OCI-LY7 (cell line): ENCODE data around the gene UMAD1. TPM values are rescaled to one million over a fixed set of nuclear protein-coding genes. Genes with fewer than 3 reads are reported as not detected.

ENCODE experiments used
- BruUV-seq: library from RNA; stranded (reverse); fragments of 400-500 nt; replicated peaks from 2 replicates; lab custom pipeline; 2021; lab: Mats Ljungman, UMichigan
- CTCF ChIA-PET: fragments of 300-600 bp; sonication (Branson Sonifier 250); formaldehyde crosslinking; loops from one replicate; lab custom pipeline; 2022; ENCODE audit warnings: antibody characterized with exemption; ENCODE audit not compliant: unreplicated experiment; lab: Charles Lee
- POLR2A ChIA-PET: fragments of 300-600 bp; sonication (Branson Sonifier 250); formaldehyde crosslinking; loops from one replicate; lab custom pipeline; 2022; ENCODE audit warnings: antibody characterized with exemption; lab: Charles Lee
- DNase-seq: peaks from one replicate; pipeline ENCODE4 v3.0.0-alpha.2; 2015; ENCODE audit warnings: low spot score
- H2AFZ ChIP-seq: fragments of 200-600 bp; sonication (generic), shearing (Covaris generic); 2 replicates; pipeline ENCODE4 v1.6.1; 2014; ENCODE audit warnings: mild to moderate bottlenecking, antibody characterized with exemption, low read length, moderate library complexity
- H3K27ac ChIP-seq: fragments of 200-600 bp; sonication (generic); 2 replicates; pipeline ENCODE4 v1.5.1; 2014; ENCODE audit warnings: mixed run types, low read depth, mild to moderate bottlenecking, moderate library complexity, low read length, inconsistent platforms; ENCODE audit not compliant: poor library complexity, severe bottlenecking
- H3K36me3 ChIP-seq: fragments of 200-600 bp; sonication (generic); 2 replicates; pipeline ENCODE4 v1.6.1; 2014; ENCODE audit warnings: mild to moderate bottlenecking, antibody characterized with exemption, low read length, moderate library complexity, mixed read lengths; ENCODE audit not compliant: insufficient read depth
- H3K4me1 ChIP-seq: fragments of 200-600 bp; sonication (generic); 2 replicates; pipeline ENCODE4 v1.5.1; 2014; ENCODE audit warnings: mild to moderate bottlenecking, low read length; ENCODE audit not compliant: insufficient read depth, poor library complexity, severe bottlenecking
- H3K4me2 ChIP-seq: fragments of 200-600 bp; sonication (generic); 2 replicates; pipeline ENCODE4 v1.6.1; 2014; ENCODE audit warnings: mild to moderate bottlenecking, low read length
- H3K4me3 ChIP-seq: fragments of 200-600 bp; sonication (generic); 2 replicates; pipeline ENCODE4 v1.5.1; 2014; ENCODE audit warnings: mild to moderate bottlenecking, low read depth, low read length; ENCODE audit not compliant: poor library complexity, severe bottlenecking
- H3K79me2 ChIP-seq: fragments of 200-600 bp; sonication (generic); 2 replicates; pipeline ENCODE4 v1.6.1; 2016; ENCODE audit warnings: low read depth, mild to moderate bottlenecking, low read length, moderate library complexity, mixed read lengths; ENCODE audit not compliant: insufficient read depth
- H3K9me2 ChIP-seq: fragments of 200-600 bp; sonication (generic); 2 replicates; pipeline ENCODE4 v1.6.1; 2016; ENCODE audit warnings: mild to moderate bottlenecking, low read length, mixed read lengths; ENCODE audit not compliant: insufficient read depth
- H3K9me3 ChIP-seq: fragments of 200-600 bp; sonication (generic); 2 replicates; pipeline ENCODE4 v1.6.1; 2014; ENCODE audit warnings: mild to moderate bottlenecking, mixed run types, low read length, mixed read lengths
- H4K20me1 ChIP-seq: fragments of 200-600 bp; sonication (generic); 2 replicates; pipeline ENCODE4 v1.6.1; 2014; ENCODE audit warnings: mild to moderate bottlenecking, antibody characterized with exemption, low read length, moderate library complexity, mixed read lengths; ENCODE audit not compliant: insufficient read depth
- CTCF ChIP-seq: fragments of 200-600 bp; sonication (generic); conservative IDR thresholded peaks from 2 replicates; pipeline ENCODE4 v1.5.1; 2014; ENCODE audit warnings: mild to moderate bottlenecking, antibody characterized with exemption, low read length, moderate library complexity, mixed read lengths
- EZH2phosphoT487 ChIP-seq: fragments of 200-600 bp; sonication (generic); IDR thresholded peaks from 2 replicates; pipeline ENCODE4 v1.6.1; 2018; ENCODE audit warnings: low read depth, borderline replicate concordance, mild to moderate bottlenecking, mixed run types, antibody characterized with exemption, low read length, moderate library complexity, mixed read lengths
- intact Hi-C: fragments of 100-400 bp; cut with micrococcal nuclease; formaldehyde crosslinking; loops from one replicate; pipeline ENCODE4 v1.10.0; 2022; ENCODE audit not compliant: unreplicated experiment
- total RNA-seq, 2 experiments: library from RNA; depleted of rRNA in 1 of 2; stranded (reverse); fragments of >200 nt in 1 of 2; shearing (Covaris generic) in 1 of 2; gene quantifications; 2 replicates each; pipeline ENCODE4 v1.2.3, GENCODE V29; 2014 to 2022

Gene UMAD1
- total RNA-seq, 2 experiments from 2014 or later: 8.7 to 15.2 TPM

GRCh38 chr7:7779888-7780287, 139.3 kb downstream of the UMAD1 start:
- Histone ChIP-seq H3K4me2 (no peak overlapping the region), H2AFZ (no peak overlapping the region), H3K79me2 (no peaks in the 10 kb centered on the region), H3K9me2 (no peaks in the 10 kb centered on the region), H3K4me1 (peaks cover 5% of the 10 kb centered on the region), H4K20me1 (no peaks in the 10 kb centered on the region), H3K36me3 (no peaks in the 10 kb centered on the region), H3K4me3 (no peak overlapping the region), H3K9me3 (no peaks in the 10 kb centered on the region), H3K27ac (no peak overlapping the region)
- ChIA-PET CTCF (no interaction called here), POLR2A (interaction anchor here (1.0 to 1.7 kb wide), 5 partner anchors 8 to 98 kb away, joined by 3 to 4 read pairs (median 4); no protein-coding TSS in a partner anchor)
- DNase-seq: no peak
- TF ChIP-seq EZH2phosphoT487: no peak
- TF ChIP-seq CTCF: no peak
- intact Hi-C loops: no loop called here
- no TSS peak for BruUV-seq

- H3K36me3 ChIP-seq: no peaks in the 10 kb centered on the region
- no peaks in the 10 kb centered on the region for H3K9me2 ChIP-seq
- DNase-seq: no peak
- no peak for TF ChIP-seq EZH2phosphoT487
- no peak for TF ChIP-seq CTCF
- H3K4me1 ChIP-seq: peaks cover 5% of the 10 kb centered on the region
- no peak overlapping the region for H3K4me3 ChIP-seq
- CTCF ChIA-PET: no interaction called here
- intact Hi-C loops: no loop called here
- no peak overlapping the region for H3K4me2 ChIP-seq
- no peak overlapping the region for H2AFZ ChIP-seq
- no peaks in the 10 kb centered on the region for H4K20me1 ChIP-seq
- no peaks in the 10 kb centered on the region for H3K79me2 ChIP-seq
- H3K27ac ChIP-seq: no peak overlapping the region
- H3K9me3 ChIP-seq: no peaks in the 10 kb centered on the region
- no TSS peak for BruUV-seq
- POLR2A ChIA-PET: interaction anchor here (0.6 to 0.7 kb wide), 4 partner anchors 26 to 845 kb away, joined by 3 to 6 read pairs (median 6); no protein-coding TSS in a partner anchor
Measured at GRCh38 chr7:7783001-7783400, 142.4 kb downstream of the UMAD1 start.

GRCh38 chr7:7785344-7785973, 144.9 kb downstream of the UMAD1 start:
- CTCF ChIA-PET: no interaction called here
- no peaks in the 10 kb centered on the region for H3K9me3 ChIP-seq
- H4K20me1 ChIP-seq: no peaks in the 10 kb centered on the region
- H3K4me1 ChIP-seq: no peaks in the 10 kb centered on the region
- no peaks in the 10 kb centered on the region for H3K9me2 ChIP-seq
- no peak overlapping the region for H3K4me3 ChIP-seq
- POLR2A ChIA-PET: interaction anchor here (0.7 kb wide), 1 partner anchor 1364 kb away, joined by 5 read pairs; no protein-coding TSS in a partner anchor
- BruUV-seq: no TSS peak
- intact Hi-C loops: no loop called here
- no peak for DNase-seq
- no peaks in the 10 kb centered on the region for H3K36me3 ChIP-seq
- H2AFZ ChIP-seq: no peak overlapping the region
- H3K4me2 ChIP-seq: no peak overlapping the region
- H3K79me2 ChIP-seq: no peaks in the 10 kb centered on the region
- TF ChIP-seq EZH2phosphoT487 (no peak), CTCF (no peak)
- H3K27ac ChIP-seq: no peak overlapping the region
